OCI-LY1 (cell line): ENCODE results near the gene CFAP141.

Experiments used
- EZH2 ChIP-seq: fragments of 200-600 bp; sonication (generic), shearing (Covaris generic); IDR thresholded peaks from 2 replicates; pipeline ENCODE4 v1.8.0; 2017; ENCODE audit warnings: borderline replicate concordance, mixed run types, mild to moderate bottlenecking, antibody characterized with exemption, low read length, moderate library complexity, mixed read lengths
- TF ChIP-seq, protein P1 (sequence below): fragments of 200-600 bp; sonication (generic), shearing (Covaris generic); IDR thresholded peaks from 2 replicates; pipeline ENCODE4 v1.5.1; 2017; ENCODE audit warnings: mild to moderate bottlenecking, antibody characterized with exemption, low read length, moderate library complexity, mixed read lengths

DNA sequence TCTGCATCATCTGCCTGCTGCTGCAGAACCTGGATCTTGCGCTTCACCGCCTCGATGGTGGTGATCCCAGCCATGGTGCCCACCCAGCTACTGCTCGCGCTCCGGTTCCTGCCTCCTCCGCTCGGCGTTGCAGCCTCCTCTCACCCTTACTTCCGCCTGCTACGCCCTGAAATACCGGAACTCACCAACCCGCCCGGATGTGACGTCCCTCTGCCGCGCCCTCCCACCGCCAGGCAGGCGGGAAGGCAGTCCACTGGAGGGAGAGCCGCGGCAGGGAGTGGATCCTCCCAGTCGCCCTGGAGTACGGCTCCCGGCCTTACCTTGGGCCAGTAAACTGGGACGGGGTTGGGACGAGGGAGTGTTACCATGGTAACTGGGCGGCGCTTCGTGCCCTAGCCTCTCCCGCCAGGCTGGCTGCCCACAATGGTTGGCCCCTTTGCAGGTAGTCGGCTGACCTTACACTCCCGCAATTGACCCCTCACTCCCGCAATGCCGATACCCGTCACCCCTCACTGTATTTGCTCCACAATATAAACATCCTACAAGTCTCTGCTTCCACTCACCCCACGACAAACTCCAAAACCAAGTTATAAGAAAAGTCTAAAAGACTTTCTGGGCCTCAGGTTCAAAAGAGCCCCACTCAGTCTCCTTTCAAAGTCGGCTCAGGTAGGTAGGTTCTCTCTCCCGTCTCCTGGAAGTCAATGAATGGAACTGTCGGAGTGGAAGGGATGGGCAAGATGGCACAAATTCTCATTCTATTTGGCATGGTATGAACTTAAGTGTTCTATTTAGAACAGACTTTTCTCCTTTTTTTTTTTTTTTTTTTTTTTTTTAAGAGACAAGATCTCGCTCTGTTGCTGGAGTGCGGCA is 22.9 kb downstream of the CFAP141 start:
- TF ChIP-seq, protein P1, sequence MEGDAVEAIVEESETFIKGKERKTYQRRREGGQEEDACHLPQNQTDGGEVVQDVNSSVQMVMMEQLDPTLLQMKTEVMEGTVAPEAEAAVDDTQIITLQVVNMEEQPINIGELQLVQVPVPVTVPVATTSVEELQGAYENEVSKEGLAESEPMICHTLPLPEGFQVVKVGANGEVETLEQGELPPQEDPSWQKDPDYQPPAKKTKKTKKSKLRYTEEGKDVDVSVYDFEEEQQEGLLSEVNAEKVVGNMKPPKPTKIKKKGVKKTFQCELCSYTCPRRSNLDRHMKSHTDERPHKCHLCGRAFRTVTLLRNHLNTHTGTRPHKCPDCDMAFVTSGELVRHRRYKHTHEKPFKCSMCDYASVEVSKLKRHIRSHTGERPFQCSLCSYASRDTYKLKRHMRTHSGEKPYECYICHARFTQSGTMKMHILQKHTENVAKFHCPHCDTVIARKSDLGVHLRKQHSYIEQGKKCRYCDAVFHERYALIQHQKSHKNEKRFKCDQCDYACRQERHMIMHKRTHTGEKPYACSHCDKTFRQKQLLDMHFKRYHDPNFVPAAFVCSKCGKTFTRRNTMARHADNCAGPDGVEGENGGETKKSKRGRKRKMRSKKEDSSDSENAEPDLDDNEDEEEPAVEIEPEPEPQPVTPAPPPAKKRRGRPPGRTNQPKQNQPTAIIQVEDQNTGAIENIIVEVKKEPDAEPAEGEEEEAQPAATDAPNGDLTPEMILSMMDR = no peak
- no peak for TF ChIP-seq EZH2
